KOPT-K1 (cell line): Measurements from ENCODE around the gene PAH.

Experiments
- H3K27ac ChIP-seq: fragments of 200-600 bp; sonication (generic); 2 replicates; pipeline ENCODE4 v1.5.1; 2016; ENCODE audit warnings: antibody characterized with exemption, mild to moderate bottlenecking, low read depth, low read length; ENCODE audit not compliant: poor library complexity, severe bottlenecking
- H3K36me3 ChIP-seq: fragments of 200-600 bp; sonication (generic); 2 replicates; pipeline ENCODE4 v1.5.1; 2017; ENCODE audit warnings: antibody characterized with exemption, mild to moderate bottlenecking, low read length, moderate library complexity; ENCODE audit not compliant: insufficient read depth
- H3K9me3 ChIP-seq: fragments of 200-600 bp; sonication (generic); 2 replicates; pipeline ENCODE4 v1.5.1; 2017; ENCODE audit warnings: antibody characterized with exemption, low read length, mild to moderate bottlenecking; ENCODE audit not compliant: insufficient read depth, poor library complexity, severe bottlenecking

The PAH gene

GRCh38 chr12:102917026-102917787 is at the start of gene PAH:
TSS of gene PAH (minus strand) at chr12:102917244. CDS start at chr12:102917130, 114 bp downstream.
- H3K27ac ChIP-seq = no peak within 1 kb of the TSS
- no peaks in the 10 kb centered on the region for H3K9me3 ChIP-seq
- H3K36me3 ChIP-seq = no peaks in the 10 kb centered on the region

DNA sequence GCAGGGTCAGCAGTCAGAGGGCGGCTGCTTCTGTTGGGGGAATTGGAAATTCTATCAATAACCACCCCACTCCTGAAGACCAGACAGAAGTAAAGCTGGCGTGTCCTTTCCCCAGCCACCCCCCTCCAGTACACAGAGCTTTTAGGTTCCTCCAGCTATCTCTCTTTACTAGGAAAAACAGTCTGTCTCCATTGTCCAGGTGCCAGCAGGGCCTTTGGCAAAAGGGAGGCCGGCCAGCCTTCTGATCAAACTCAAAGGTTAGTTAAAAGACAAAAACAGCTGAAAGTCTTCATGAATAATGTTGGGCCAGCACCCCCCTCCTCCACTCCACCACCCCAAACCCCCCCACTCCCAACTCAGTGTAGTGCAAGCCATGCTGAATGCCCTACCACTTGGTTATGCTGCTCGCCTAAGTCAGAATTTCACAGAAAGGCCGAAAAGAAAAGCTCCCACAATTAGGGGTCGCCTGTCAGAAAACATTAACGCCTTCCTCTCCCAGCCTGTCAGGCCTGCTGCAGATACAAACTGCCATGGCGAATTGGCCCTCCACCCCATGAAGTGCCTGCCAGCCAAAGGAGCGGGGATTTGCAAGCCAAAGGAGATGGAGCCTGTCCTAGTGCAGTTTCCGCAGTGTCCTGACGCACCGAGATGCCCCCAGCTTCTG is 49.3 kb upstream of the PAH start:
- H3K9me3 ChIP-seq = peaks cover 16% of the 10 kb centered on the region
- no peak overlapping the region for H3K27ac ChIP-seq
- no peaks in the 10 kb centered on the region for H3K36me3 ChIP-seq

DNA sequence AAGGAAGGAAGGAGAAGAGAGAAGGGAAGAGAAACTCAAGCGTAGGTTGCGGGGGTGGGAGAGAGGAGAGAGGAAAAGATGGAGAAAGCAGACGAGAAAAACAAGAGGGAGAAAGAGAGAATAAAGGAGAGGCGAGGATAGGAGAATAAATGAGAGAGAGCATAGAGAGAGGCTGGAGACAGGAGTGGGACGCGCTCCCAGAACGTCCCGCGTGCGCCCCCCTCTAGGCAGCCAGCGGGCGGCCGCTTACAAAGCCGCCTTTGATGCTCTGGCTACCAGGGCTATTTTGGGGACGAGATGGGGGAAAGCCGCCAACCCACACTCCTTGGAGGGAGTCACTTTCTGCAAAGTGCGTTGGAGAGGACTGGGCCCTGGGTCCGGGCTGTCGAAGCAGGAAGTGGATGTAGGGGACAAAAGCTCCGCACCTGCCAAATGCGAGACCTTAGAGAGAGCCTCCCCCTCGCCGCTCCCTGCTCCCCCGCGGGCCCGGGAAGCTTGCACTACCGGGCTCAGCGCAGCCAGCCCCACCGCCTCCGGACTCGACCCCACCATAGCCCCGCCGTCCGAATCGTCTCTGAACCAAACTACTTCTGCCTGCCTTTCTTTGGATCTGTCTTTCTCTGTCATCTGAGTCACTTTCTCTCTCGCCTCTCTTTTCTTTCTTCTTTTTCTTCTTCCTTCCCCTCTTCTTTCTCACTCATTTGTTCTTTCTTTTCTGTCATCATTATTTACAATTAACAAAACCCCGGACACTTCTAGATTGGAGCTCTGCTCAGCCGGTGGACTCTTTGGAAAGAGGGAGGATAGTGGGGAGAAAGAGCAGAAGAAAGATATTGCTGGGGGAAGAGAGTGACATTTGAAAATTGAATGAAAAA is 48.5 kb upstream of the PAH start:
- Histone ChIP-seq H3K27ac (no peak overlapping the region), H3K36me3 (no peaks in the 10 kb centered on the region)

GRCh38 chr12:102964872-102965271 is 47.8 kb upstream of the PAH start:
- no peaks in the 10 kb centered on the region for H3K36me3 ChIP-seq
- H3K9me3 ChIP-seq = peaks cover 16% of the 10 kb centered on the region

More for the DNA sequence above, 48.5 kb upstream of the PAH start:
- H3K9me3 ChIP-seq = peaks cover 16% of the 10 kb centered on the region

GRCh38 chr12:102963796-102964195 is 46.8 kb upstream of the PAH start:
- no peak overlapping the region for H3K27ac ChIP-seq
- no peaks in the 10 kb centered on the region for H3K36me3 ChIP-seq
- peaks cover 16% of the 10 kb centered on the region for H3K9me3 ChIP-seq

More at GRCh38 chr12:102964872-102965271, 47.8 kb upstream of the PAH start:
- no peak overlapping the region for H3K27ac ChIP-seq

- Histone ChIP-seq H3K36me3 (no peaks in the 10 kb centered on the region), H3K9me3 (peaks cover 16% of the 10 kb centered on the region), H3K27ac (no peak overlapping the region)
Observed at GRCh38 chr12:102962986-102963385, 45.9 kb upstream of the PAH start.

DNA sequence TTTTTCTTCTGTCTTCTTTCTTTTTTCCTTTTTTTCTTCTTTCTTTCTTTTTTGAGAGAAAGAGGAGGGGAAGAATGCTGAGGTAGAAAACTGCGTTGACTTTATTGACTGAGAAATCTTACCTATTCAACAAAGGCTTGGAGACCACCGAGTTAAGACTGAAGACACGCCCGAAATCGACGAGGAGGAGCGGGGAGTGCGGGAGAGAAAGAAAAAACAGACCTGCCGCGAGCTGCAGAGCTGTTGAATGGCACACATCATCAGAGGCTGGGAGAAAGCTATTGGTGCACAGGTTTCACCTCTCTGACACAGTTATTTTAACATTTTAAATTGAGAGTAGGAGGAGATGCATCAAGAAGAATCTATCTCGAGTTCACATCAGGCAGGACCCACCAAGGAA is 45.5 kb upstream of the PAH start:
- no peaks in the 10 kb centered on the region for H3K36me3 ChIP-seq
- H3K27ac ChIP-seq = no peak overlapping the region
- H3K9me3 ChIP-seq = peaks cover 16% of the 10 kb centered on the region

DNA sequence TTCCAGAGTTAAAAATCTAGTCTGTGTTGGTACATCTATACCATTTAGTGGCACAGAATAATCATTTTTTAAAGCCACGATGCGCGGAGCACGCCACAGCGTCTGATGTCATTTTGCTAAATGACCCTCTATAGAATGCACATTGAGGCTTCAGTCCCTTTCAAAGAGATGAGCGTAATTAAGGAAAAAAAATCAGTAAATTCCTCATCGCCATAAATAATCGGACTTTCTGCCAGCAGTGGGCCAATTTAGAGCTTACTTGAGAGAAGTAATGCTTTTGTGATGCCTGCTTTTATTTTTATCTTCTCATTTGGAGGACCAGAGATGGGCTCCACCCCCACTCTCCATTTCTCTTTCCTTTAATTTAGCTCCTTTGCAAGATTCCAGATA is 44.4 kb upstream of the PAH start:
- Histone ChIP-seq H3K36me3 (no peaks in the 10 kb centered on the region), H3K9me3 (peaks cover 16% of the 10 kb centered on the region), H3K27ac (no peak overlapping the region)

DNA sequence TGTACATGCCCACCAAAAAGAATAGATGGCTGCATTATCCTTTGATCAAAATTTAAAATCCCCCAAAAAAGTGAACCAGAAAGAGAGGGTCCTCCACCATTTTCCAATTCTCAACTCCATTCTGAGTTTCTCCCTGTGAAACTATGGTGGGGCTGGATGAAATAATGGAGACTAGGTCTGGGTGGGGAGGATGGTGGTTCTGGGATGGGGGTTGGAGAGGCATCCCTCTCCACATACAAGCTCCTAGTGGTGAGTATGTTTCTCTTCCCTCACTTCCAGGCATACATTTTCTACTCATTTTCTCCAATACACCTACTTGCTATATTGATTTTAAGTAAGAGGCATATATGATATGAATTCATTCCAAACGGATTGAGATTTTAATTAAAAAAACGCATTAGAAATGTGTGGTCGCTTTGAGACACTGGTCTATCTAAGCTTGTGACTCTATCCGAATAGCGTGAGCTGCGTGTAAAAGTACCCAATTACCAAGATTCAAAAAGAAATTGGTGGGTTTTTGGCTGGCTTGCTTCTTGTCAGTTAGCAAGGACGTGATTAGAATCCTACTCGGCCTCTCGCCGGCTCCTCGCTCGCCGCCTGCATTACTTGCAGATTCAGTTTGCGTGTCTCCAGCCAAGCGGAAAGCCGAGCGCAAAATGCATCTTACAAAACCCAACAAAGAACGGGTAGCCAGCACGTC is 43.9 kb upstream of the PAH start:
- no peak overlapping the region for H3K27ac ChIP-seq

DNA sequence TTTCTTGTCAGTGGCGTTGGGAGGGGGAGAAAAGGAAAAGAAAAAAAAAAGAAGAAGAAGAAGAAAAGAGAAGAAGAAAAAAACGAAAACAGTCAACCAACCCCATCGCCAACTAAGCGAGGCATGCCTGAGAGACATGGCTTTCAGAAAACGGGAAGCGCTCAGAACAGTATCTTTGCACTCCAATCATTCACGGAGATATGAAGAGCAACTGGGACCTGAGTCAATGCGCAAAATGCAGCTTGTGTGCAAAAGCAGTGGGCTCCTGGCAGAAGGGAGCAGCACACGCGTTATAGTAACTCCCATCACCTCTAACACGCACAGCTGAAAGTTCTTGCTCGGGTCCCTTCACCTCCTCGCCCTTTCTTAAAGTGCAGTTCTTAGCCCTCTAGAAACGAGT is 42.3 kb upstream of the PAH start:
- Histone ChIP-seq H3K36me3 (no peaks in the 10 kb centered on the region), H3K9me3 (peaks cover 16% of the 10 kb centered on the region), H3K27ac (no peak overlapping the region)

More for the DNA sequence above, 43.9 kb upstream of the PAH start:
- Histone ChIP-seq H3K36me3 (no peaks in the 10 kb centered on the region), H3K9me3 (peaks cover 16% of the 10 kb centered on the region)

- Histone ChIP-seq H3K9me3 (peaks cover 11% of the 10 kb centered on the region), H3K36me3 (no peaks in the 10 kb centered on the region), H3K27ac (no peak overlapping the region)
Observed at GRCh38 chr12:102958830-102959176, 41.8 kb upstream of the PAH start.

GRCh38 chr12:102958073-102958829 is 41.2 kb upstream of the PAH start:
- Histone ChIP-seq H3K27ac (no peak overlapping the region), H3K9me3 (peaks cover 6% of the 10 kb centered on the region), H3K36me3 (no peaks in the 10 kb centered on the region)

- H3K9me3 ChIP-seq = peaks cover under 1% of the 10 kb centered on the region
- H3K36me3 ChIP-seq = no peaks in the 10 kb centered on the region
- no peak within 1 kb of the TSS for H3K27ac ChIP-seq
Observed at GRCh38 chr12:102957339-102958050, 40.5 kb upstream of the PAH start, which contains the start of gene ASCL1. TSS of gene ASCL1 (plus strand) at chr12:102957674. CDS start at chr12:102958245, 571 bp downstream.
